ENCODE measurements around the gene FAM193A.
"Not testable (repeated sequence)": the region's sequence is repeated elsewhere in the genome, so short reads cannot be mapped to it uniquely, and the experiment has no call there.

FAM193A gene

DNA sequence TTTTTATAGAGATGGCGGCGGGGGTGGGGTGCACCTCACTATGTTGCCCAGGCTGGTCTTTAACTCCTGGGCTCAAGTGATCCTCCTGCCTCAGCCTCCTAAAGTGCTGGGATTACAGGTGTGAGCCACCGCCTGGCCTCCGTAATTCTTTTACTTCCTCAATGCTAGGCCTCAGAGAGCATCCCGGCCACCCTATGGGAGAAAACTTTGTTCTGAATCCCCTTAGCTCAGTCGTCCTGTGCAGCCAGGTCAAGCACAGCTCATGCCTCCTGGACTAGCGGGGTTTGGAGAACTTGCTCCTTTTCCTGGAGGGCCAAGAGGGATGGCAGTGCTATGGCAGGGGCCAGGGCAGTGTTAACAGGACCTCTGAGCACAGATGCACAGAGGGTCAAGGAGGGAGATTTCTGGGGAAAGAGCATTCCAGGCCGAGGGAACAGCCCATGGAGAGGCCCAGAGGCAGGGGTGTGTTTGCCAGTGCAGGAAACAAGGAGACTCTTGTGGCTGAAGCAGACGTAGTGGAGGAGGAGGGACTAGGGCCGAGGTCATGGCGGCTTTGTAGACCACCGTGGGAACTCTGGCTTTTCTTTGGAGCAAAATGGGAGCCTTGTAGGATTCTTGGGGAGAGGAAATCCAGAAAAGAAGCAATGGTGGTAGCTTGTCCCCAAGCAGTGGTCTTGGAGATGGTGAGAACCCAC is 229.5 kb downstream of the FAM193A start:
- no peak for DNase-seq (ENCODE audit: low read depth in 2 of 2, low spot score in 1 of 2)

DNA sequence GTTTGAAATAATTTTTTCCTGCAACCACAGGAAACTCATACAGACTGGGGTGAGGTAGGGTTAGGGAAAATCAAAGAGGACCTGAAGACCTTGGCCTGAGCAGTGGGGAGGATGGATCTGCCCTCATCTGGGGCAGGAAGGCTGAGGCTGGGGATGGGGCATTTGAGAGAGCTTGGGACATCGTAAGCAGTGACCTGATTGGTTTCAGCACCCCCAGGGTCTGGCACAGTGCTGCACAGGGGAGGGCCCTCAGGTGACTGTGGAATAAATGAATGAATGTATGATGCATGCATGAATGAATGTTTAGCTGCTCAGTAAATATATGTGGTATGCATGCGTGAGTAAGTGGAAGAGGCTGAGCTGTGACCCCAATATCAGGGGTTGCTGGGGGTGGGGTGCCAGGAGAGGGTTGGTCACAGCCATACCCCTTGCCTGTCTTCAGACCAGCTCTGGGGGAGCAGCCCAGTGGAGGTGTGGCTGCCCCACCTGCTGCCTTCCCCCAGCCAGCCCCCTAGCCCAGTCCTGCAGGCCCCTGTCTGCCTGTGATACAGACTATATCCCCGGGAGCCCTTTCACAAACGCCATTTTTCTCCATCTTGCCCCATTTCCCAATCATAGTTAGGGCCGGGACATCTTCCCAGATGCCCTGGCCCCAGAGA is 230.7 kb downstream of the FAM193A start:
- no peak for DNase-seq (ENCODE audit: low read depth in 2 of 2, low spot score in 1 of 2)

DNA sequence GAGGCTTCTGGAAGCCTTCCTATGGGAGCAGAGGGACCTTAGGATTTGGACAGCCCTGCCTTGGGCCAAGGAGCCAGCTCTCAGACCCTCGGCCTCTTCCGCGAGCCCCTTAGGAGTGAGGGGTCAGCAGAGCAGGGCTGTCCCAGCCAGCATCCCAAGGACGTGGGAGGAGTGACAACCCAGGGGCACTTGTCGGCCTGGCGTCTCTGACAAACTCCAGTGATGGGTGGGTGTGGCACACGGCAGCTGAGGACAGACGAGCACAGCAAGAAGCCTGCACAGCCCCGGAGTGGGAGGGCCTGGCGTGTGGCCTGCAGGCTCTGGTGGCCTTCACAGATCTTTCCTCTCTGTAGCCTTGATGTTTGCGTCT is 231.2 kb downstream of the FAM193A start:
- no peak for DNase-seq (ENCODE audit: low read depth in 2 of 2, low spot score in 1 of 2)

DNA sequence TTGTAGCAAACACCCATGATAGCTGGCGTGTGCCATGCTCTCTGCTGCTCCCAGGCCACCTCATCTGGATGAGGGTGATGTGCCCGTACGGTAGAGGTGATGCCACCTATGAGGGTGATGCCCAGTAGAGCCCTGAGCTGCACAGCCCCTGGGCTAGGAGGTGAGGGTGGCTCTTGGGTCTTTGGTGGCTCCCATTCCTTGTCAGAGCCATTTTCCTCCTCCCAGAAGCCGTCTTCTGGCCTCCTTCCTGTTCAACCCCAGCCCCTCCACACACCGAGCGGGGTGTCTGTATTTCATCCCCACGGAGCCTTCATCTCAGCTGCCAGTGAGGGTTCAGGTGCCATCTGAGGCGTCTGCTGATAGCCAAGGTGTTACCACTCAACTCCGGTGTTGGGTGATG is 231.7 kb downstream of the FAM193A start:
- no peak for DNase-seq (ENCODE audit: low read depth in 2 of 2, low spot score in 1 of 2)

DNA sequence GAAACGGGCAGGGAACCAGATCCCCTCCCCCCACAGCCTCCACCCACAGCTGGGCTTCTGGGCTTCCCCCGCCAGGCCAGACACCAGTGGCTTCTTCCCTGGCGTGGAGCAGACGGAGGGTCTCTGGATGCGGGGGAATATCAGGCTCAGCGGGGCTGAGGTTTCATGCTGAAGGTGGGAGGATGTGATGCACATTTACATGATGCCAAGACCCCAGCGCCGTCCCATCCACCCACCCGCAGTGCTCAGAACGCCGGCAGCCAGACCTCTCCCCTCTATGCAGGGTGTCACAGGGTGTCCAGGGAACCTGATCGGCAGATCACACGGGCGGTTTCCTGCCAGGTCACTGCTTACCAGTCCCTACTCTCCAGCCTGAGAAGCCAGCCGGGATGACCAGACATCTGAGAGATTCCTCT is 232.5 kb downstream of the FAM193A start:
- no peak for DNase-seq (ENCODE audit: low read depth in 2 of 2, low spot score in 1 of 2)

DNA sequence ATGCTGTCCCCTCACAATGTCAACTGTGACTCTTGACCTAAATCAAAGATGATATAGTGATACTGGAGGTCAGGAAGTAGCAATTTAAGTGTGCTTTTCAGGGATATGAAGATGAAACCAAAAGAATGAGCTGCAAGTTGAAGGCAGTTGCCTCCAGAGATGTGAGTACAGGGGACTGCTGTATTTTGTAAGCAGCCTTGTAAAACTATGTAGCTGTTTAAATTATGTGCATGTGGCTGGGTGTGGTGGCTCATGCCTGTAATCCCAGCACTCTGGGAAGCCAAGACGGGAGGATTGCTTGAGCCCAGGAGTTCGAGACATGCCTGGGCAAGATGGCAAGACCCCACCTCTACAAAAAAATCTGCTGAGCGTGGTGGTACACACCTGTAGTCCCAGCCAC is 234.8 kb downstream of the FAM193A start:
- DNase-seq (ENCODE audit: low read depth in 2 of 2, low spot score in 1 of 2), result no peak

DNA sequence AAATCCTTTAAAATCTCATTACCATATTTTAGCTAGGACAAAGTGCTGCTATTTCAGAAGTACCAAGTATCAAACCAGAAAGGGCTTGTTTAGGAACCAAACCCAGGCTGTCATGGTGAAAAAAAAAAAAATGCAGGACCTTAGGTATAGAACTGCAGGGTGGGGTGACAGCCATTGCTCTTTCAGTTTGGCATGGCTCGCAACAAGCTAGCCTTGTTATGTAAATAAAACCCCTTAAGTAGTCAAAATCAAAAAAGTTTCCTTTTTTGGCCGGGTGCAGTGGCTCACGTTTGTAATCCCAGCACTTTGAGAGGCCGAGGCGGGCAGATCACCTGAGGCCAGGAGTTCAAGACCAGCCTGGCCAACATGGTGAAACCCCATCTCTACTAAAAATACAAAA is 244.2 kb downstream of the FAM193A start:
- DNase-seq (ENCODE audit: low read depth in 2 of 2, low spot score in 1 of 2), result not testable (repeated sequence)

DNA sequence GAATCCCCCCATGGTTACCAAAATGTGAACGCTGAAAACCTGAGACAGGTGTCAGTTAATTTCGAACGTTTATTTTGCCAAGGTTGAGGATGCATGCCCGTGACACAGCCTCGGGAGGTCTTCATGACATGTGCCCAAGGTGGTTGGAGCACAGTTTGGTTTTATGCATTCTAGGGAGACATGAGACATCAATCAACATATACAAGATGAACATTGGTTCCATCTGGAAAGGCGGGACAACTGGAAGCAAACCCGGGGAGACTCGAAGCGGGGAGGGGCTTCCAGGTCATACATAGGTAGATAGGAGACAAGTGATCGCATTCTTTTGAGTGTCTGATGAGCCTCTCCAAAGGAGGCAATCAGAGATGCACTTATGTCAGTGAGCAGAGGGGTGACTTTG is 245.5 kb downstream of the FAM193A start:
- no peak for DNase-seq (ENCODE audit: low read depth in 2 of 2, low spot score in 1 of 2)

All from stimulated activated CD8-positive, alpha-beta memory T cell treated with anti-CD3 and anti-CD28 coated beads, Interleukin-4, amount 100 ng/mL, for 1 hour (primary cell).